Kidney (tissue), 14 donors: ENCODE results near the gene SH3RF3. TPM values are rescaled to one million over a fixed set of nuclear protein-coding genes. Genes with fewer than 3 reads are reported as not detected.

Experiments
- DNase-seq, 5 donors: peaks; one replicate each; pipeline ENCODE4 v3.0.0-alpha.2; 2013 to 2020
- FAIRE-seq: peaks from 2 replicates; lab custom pipeline; 2012; peaks lifted over from hg19 to GRCh38; lab: Jason Lieb, UNC
- H3K27ac ChIP-seq, 2 donors: one replicate each; pipeline ENCODE4 v1.7.0; 2013; ENCODE audit warnings: low read depth in 2 of 2, low read length in 2 of 2, inconsistent platforms in 1 of 2
- H3K27me3 ChIP-seq: one replicate; pipeline ENCODE4 v1.7.1; 2013; ENCODE audit warnings: low read length, inconsistent platforms; ENCODE audit not compliant: control insufficient read depth, insufficient read depth
- H3K36me3 ChIP-seq, 3 donors: one replicate each; pipeline versions ENCODE4 v1.7.0 to v1.7.1; 2013; ENCODE audit warnings: low read length in 3 of 3, control low read depth in 1 of 3, inconsistent platforms in 1 of 3; ENCODE audit not compliant: insufficient read depth in 3 of 3, control insufficient read depth in 2 of 3
- H3K4me1 ChIP-seq, 3 donors: one replicate each; pipeline versions ENCODE4 v1.7.0 to v1.7.1; 2013; ENCODE audit warnings: low read length in 3 of 3, inconsistent platforms in 1 of 3, low read depth in 1 of 3; ENCODE audit not compliant: control insufficient read depth in 2 of 3, insufficient read depth in 2 of 3
- H3K4me3 ChIP-seq, 3 donors: one replicate each; pipeline versions ENCODE4 v1.7.0 to v1.8.1; 2013; ENCODE audit warnings: low read length in 3 of 3, control low read depth in 1 of 3, inconsistent platforms in 1 of 3
- H3K9ac ChIP-seq, 3 donors: one replicate each; pipeline versions ENCODE4 v1.7.0 to v1.7.1; 2013; ENCODE audit warnings: low read length in 3 of 3, control low read depth in 1 of 3, inconsistent platforms in 1 of 3
- H3K9me3 ChIP-seq, 3 donors: one replicate each; pipeline versions ENCODE4 v1.7.0 to v1.7.1; 2013; ENCODE audit warnings: low read length in 3 of 3, control low read depth in 1 of 3, inconsistent platforms in 1 of 3; ENCODE audit not compliant: control insufficient read depth in 2 of 3, insufficient read depth in 1 of 3
- CTCF ChIP-seq: IDR thresholded peaks from 3 replicates; pipeline ENCODE4 v1.5.1; 2012; ENCODE audit warnings: mild to moderate bottlenecking, moderate library complexity, borderline replicate concordance; ENCODE audit not compliant: insufficient read depth; ENCODE audit errors: extremely low read depth
- intact Hi-C: fragments of 100-400 bp; cut with DNase I; formaldehyde crosslinking; loops from one replicate; pipeline ENCODE4 v1.11.1; 2022
- polyA plus RNA-seq: library from polyadenylated mRNA; stranded (reverse); fragments of 350-450 nt; fragmentation: Illumina TruSeq; extraction: RNeasy Lipid Tissue Mini Kit (QIAGEN cat#74804); gene quantifications from one replicate; pipeline ENCODE4 v1.2.3, GENCODE V29; 2014; ENCODE audit warnings: low read depth, low replicate concordance; ENCODE audit not compliant: insufficient read depth
- total RNA-seq: library from RNA; stranded (reverse); fragmentation: NEBNext Ultra II Directional; extraction: Animal tissue kit (Norgen Biotek cat#: 25700); gene quantifications from one replicate; pipeline ENCODE4 v1.2.1, GENCODE V29; 2021
- donor health status: control.
- donor health status: control.
- donor health status: control.
- donor health status: control.
- donor health status: control.
- donor health status: DM: yes; HTN: yes; CAD: no.
- donor health status: Normal renal cell carcinoma (clear cell type).

Gene SH3RF3
- total and polyA plus RNA-seq, 2 donors from 2014 or later = 1.7 to 10.7 TPM

GRCh38 chr2:109473616-109474318 is 344.8 kb downstream of the SH3RF3 start:
- no peak for DNase-seq

GRCh38 chr2:109474319-109474825 is 345.4 kb downstream of the SH3RF3 start:
- Histone ChIP-seq H3K27ac (no peak overlapping the region), H3K36me3 (no peaks in the 10 kb centered on the region), H3K4me3 (no peak overlapping the region), H3K9me3 (no peaks in the 10 kb centered on the region), H3K4me1 (peaks cover 0 to 7% (median 3%) of the 10 kb centered on the region in 3 donors), H3K27me3 (no peaks in the 10 kb centered on the region), H3K9ac (no peak overlapping the region)
- TF ChIP-seq CTCF = no peak
- DNase-seq (no peak), FAIRE-seq (no peak)
- intact Hi-C loops = no loop called here

More at GRCh38 chr2:109473616-109474318, 344.8 kb downstream of the SH3RF3 start:
- intact Hi-C loops = no loop called here
- H3K27me3 ChIP-seq = no peaks in the 10 kb centered on the region
- peaks cover 0 to 7% (median 3%) of the 10 kb centered on the region in 3 donors for H3K4me1 ChIP-seq
- FAIRE-seq = no peak
- no peak overlapping the region for H3K9ac ChIP-seq
- H3K36me3 ChIP-seq = no peaks in the 10 kb centered on the region
- TF ChIP-seq CTCF = no peak
- no peak overlapping the region for H3K4me3 ChIP-seq
- H3K9me3 ChIP-seq = no peaks in the 10 kb centered on the region
- no peak overlapping the region for H3K27ac ChIP-seq

GRCh38 chr2:109475531-109476210 is 346.7 kb downstream of the SH3RF3 start:
- Histone ChIP-seq H3K4me3 (no peak overlapping the region), H3K4me1 (peaks cover 0 to 9% (median 0%) of the 10 kb centered on the region in 3 donors), H3K27ac (no peak overlapping the region), H3K9ac (no peak overlapping the region), H3K27me3 (no peaks in the 10 kb centered on the region), H3K36me3 (no peaks in the 10 kb centered on the region), H3K9me3 (no peaks in the 10 kb centered on the region)
- intact Hi-C loops = no loop called here
- peak in 1 of 5 donors; percentile 33 for DNase-seq
- no peak for TF ChIP-seq CTCF
- no peak for FAIRE-seq
